ENCODE results near the gene APH1A. TPM values are rescaled to one million over a fixed set of nuclear protein-coding genes. Genes with fewer than 3 reads are reported as not detected.
A peak's percentile ranks its signal among the peaks of the same experiment; 100 is the strongest.

The APH1A gene
- total RNA-seq, 2 experiments from 2014 or later = 83.7 to 87.4 TPM

- peaks cover 11% of the 10 kb centered on the region for H3K4me1 Mint-ChIP-seq (ENCODE audit: low read depth)
- ATAC-seq = no peak
- CTCF ChIA-PET = interaction anchor here (0.9 to 1.4 kb wide), 6 partner anchors 11 to 75 kb away, joined by 3 to 4 read pairs (median 3); partner anchors contain the start of gene ANP32E
- peak overlapping the region; percentile 25 for H3K27ac Mint-ChIP-seq
- H3K27me3 Mint-ChIP-seq = peaks cover 9% of the 10 kb centered on the region
- peaks cover 17% of the 10 kb centered on the region for H3K36me3 Mint-ChIP-seq (ENCODE audit: low read depth)
- H3K4me3 Mint-ChIP-seq = no peak overlapping the region
- no peak for TF ChIP-seq CTCF (IDR thresholded peaks at IDR 0.05)
- POLR2A ChIA-PET = interaction anchor here (0.8 to 1.3 kb wide), 2 partner anchors 27 to 32 kb away, joined by 3 to 4 read pairs; partner anchors contain the start of gene ANP32E
- H3K9me3 Mint-ChIP-seq = no peaks in the 10 kb centered on the region
- intact Hi-C loops (cut with micrococcal nuclease) = no loop called here
- DNase-seq = no peak
These were observed 6.2 kb downstream of the APH1A start for GRCh38 chr1:150262388-150263320.

- Mint-ChIP-seq H3K9me3 (no peaks in the 10 kb centered on the region), H3K36me3 (ENCODE audit: low read depth) (peaks cover 8% of the 10 kb centered on the region), H3K4me1 (ENCODE audit: low read depth) (peaks cover 3% of the 10 kb centered on the region), H3K27me3 (peaks cover 21% of the 10 kb centered on the region), H3K4me3 (no peak overlapping the region), H3K27ac (no peak overlapping the region)
- no peak for TF ChIP-seq CTCF (IDR thresholded peaks at IDR 0.05)
- ChIA-PET CTCF (interaction anchor here (0.8 to 1.7 kb wide), 3 partner anchors 8 to 20 kb away, joined by 3 to 8 read pairs (median 3); no protein-coding TSS in a partner anchor), POLR2A (interaction anchor here (1.3 kb wide), 2 partner anchors 25 to 26 kb away, joined by 3 to 4 read pairs; partner anchors contain the start of gene ANP32E)
- ATAC-seq (no peak), DNase-seq (no peak)
- intact Hi-C loops (cut with micrococcal nuclease) = no loop called here
These were observed 7.4 kb downstream of the APH1A start for GRCh38 chr1:150261367-150261766.

- no peaks in the 10 kb centered on the region for H3K36me3 Mint-ChIP-seq (ENCODE audit: low read depth)
- no peak for TF ChIP-seq CTCF (IDR thresholded peaks at IDR 0.05)
- ATAC-seq = no peak
- ChIA-PET POLR2A (interaction anchor here (1.0 to 1.3 kb wide), 2 partner anchors 9 to 11 kb away, joined by 3 read pairs; partner anchors contain the start of gene APH1A), CTCF (interaction anchor here (0.8 to 1.7 kb wide), 3 partner anchors 19 to 35 kb away, joined by 3 to 8 read pairs (median 3); no protein-coding TSS in a partner anchor)
- intact Hi-C loops (cut with micrococcal nuclease) = no loop called here
- no peaks in the 10 kb centered on the region for H3K9me3 Mint-ChIP-seq
- H3K4me3 Mint-ChIP-seq = no peak overlapping the region
- H3K4me1 Mint-ChIP-seq (ENCODE audit: low read depth) = peaks cover 13% of the 10 kb centered on the region
- peaks cover 30% of the 10 kb centered on the region for H3K27me3 Mint-ChIP-seq
- no peak overlapping the region for H3K27ac Mint-ChIP-seq
- no peak for DNase-seq
These were observed 8.8 kb downstream of the APH1A start for GRCh38 chr1:150259758-150260669.

GRCh38 chr1:150259217-150259616 lies 9.6 kb downstream of the APH1A start:
- CTCF ChIA-PET = interaction anchor here (1.1 to 1.7 kb wide), 2 partner anchors 13 to 19 kb away, joined by 3 to 4 read pairs; no protein-coding TSS in a partner anchor
- H3K9me3 Mint-ChIP-seq = no peaks in the 10 kb centered on the region
- intact Hi-C loops (cut with micrococcal nuclease) = no loop called here
- H3K36me3 Mint-ChIP-seq (ENCODE audit: low read depth) = no peaks in the 10 kb centered on the region
- peaks cover 30% of the 10 kb centered on the region for H3K27me3 Mint-ChIP-seq
- POLR2A ChIA-PET = interaction anchor here (1.0 to 1.8 kb wide), 3 partner anchors 10 to 20 kb away, joined by 3 to 6 read pairs (median 5); partner anchors contain the start of gene APH1A
- H3K4me1 Mint-ChIP-seq (ENCODE audit: low read depth) = peaks cover 13% of the 10 kb centered on the region
- no peak for DNase-seq
- TF ChIP-seq CTCF (IDR thresholded peaks at IDR 0.05) = no peak
- no peak for ATAC-seq
- no peak overlapping the region for H3K4me3 Mint-ChIP-seq
- no peak overlapping the region for H3K27ac Mint-ChIP-seq

Measured in activated CD8-positive, alpha-beta T cell treated with anti-CD3 and anti-CD28 coated beads for 36 hours (primary cell).